HG02884 (cell line): ENCODE results near the gene RABGGTA.

Experiments
- ATAC-seq: cut with Tn5 transposase; IDR thresholded peaks from one replicate; pipeline ENCODE4 v1.9.1; 2021; ENCODE audit warnings: mild to moderate bottlenecking, moderate library complexity; ENCODE audit not compliant: unreplicated experiment

The RABGGTA gene

DNA sequence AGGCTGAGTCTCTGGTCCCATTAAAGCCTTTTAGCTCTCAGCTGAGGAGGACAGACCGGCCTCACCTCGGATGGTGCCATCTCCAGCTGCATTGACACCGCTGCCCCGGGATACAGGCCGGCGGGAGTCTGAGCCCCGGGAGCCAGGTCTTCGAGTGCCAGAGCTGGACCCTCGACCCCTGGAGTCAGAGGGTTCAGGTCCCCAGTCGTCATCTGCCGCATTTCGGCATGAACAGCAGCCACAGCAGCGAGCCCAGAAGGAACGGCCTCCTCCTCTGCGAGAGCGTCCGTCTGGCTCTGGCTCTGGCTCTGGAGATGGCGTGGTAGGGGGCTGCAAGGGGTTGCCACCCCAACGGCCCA lies 9.4 kb downstream of the RABGGTA start:
- no peak for ATAC-seq

DNA sequence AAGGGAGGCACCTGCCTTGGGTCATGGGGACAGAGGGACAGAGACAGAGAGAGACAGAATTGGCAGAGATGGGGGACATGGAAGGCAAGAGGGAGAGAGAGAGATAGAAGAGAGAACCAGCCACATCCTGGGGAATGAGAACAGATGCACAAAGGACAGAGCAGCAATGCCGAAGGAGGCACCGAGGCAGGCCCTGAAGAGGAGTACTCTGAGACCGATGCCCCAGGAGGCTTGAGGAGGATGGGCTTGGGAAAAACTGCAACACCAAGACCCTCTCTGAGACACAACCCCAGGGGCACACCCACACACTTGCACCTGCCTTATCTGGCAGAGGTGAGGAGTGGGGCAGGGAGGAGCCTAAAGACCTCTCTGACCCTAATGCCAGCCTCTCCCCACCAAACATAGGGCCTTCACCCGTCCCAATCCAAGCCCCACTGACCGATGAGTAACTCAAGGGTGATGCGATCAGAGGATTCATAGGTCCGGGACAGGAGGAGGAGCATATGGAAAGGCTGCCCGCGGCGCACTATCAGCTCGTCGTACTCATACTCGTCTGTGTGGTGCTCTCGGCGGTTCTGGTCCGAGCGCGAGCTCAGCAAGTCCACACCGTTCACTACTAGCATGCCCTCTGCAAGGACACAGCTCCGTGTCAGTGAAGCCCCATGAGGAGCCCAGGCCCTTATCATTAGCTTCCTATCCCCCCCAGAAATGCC lies 10.0 kb downstream of the RABGGTA start:
- no peak for ATAC-seq

DNA sequence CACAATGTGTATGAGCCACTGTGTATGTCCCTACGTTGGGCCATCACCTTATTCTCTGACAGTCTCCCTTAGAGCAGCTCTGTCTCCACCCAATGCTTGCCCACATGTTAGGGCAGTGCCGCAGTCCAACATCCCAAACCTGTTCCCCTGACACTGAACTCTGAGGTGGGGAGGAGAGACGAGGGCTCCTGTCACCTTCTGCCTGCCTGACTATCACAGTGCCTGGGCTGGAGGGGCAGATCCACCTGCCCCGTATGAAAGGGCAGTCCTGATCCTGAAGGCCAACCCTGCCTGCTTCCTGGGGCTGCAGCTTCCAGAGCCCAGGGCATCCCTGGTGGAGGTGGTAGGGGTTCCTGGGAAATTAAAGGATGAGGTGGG lies 10.6 kb downstream of the RABGGTA start:
- no peak for ATAC-seq

DNA sequence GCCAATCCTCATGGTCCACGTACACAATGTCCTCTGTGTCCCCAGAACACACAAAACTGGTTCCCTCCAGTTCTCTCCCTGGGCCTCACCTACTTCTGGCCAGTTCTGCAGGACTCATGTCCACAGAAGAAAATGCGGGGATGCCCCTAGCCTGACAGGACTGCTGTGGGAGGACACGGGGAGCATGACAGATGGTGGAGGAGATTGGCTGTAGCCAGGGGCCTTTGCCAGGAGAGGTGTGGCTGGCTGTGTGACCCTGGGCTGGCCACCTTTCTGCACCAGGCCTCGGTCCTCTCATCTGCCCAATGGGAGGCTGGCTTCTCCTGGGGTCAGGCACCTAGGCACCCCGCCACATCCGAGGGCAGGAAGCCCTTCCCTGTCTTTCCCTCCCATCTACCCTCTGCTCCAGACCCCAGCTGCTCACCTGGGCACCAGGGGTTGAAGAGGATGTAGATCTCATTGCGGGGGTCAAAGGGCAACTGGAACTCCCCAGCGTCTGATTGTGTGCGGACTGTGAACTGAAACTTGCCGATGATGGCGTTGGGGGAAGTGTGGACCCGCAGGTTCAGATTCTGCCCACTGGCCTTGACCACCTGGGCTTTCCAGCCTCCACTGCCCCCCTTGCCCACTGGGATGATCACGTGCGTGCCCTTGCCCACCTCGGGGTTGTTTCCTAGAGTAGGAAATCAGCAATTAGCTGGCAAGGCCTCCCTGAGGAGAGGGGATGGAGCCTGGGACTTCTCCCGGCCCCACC lies 11.2 kb downstream of the RABGGTA start:
- ATAC-seq = no peak

DNA sequence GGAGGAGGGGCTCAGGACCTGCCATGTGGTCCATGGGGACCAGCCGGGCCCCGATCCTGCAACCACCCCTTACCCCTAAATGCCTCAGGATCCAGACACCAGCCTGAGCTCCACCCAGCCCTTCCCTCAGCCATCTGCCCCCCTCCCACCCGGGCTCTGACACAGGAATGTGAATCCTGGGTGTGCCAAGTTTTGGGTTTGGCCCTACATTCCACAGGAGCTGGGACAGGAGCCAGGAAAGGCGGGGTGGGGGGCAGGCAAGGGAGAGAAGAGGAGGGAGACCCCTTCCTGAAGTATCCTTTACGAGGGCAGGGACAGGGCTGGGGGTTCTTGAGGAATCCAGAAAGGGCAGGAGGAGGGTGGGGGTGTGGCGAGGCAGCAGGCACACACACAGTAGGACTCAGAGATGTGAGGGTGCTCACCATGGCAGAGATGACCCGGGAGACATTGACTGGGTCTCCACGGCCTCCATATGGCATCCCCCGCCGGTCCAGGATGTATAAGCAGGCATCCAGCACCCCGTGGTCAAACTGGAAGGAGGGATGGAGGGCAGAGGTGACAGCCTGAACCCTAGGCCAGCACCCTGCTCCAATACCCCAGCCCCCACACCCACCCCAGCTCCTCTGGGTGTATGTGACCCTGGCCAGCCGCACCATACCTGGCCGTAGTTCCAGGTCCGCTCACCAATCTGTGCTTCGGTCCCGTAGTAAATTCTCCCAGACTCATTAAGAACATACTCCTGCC lies 11.9 kb downstream of the RABGGTA start:
- ATAC-seq = no peak

DNA sequence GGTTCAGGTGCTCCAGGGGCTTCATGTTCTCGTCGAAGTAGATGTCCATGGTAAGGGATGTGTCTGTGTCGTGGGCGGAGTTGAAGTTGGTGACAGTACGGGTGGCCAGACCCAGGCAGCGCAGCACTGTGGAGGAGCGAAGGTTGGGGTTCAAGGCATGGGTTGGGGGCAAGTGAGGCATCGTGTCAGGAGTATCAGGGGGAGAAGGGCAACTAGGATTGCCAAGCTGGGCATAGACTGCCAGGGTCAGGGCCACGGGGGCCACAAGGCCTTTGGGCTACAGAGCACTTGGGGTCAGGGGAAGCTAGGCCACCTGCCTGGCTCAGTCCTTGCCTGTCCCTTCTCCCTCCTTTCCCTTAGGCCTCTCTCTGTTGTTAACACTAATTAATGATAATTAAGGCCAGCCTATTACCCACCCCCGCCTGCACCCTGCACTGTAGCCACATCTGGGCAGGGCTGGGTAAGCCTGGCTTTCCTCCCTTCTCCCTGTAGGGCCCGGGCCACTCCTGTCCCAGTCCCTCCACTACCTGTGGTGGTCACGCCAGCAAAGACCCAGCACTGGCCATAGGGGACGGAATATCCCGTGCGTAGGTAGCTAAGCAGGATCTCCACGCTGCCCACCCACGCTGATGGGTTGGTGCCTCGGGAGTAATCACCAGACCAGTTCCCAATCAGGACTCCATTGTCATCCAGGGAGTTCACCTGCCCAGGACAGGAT lies 12.7 kb downstream of the RABGGTA start:
- no peak for ATAC-seq

DNA sequence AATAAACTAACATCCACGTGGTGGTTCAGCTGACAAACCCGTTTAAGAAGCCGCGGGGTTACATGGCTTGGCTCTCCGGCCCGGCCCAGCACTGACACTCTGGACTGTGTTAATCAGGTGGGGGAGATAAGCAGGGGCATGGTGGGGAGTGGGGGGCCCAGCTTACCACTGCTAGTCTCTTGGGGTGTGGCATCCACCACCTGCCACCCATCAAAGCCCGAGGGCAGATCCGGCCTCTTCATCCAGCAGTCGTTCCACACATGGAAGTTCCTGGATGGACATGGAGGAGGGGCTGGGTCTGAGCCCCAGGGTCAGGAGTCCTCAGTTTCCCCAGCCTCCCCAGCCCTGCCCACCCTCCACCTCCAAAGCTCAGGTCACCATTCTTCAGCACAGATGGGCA lies 13.3 kb downstream of the RABGGTA start:
- no peak for ATAC-seq

DNA sequence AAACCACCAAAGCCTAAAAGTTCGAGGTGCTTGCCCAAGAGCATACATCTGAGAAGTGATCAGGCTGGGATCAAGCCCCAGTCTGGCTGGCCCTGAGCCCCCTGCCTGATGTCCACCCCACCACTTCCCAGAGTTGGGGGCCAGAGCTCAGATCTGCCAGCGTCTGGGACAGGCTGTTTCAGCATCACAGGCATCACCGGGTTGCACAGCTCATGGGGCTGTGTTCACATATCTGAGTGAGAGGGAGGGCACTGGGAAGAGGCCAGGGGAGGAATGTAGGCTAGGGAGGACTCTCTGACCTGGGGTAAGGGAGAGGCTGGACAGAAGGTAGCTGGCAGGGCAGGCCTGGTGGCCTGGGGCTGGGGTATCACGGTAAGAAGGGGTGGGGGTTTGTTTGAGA lies 14.4 kb downstream of the RABGGTA start:
- ATAC-seq = no peak

DNA sequence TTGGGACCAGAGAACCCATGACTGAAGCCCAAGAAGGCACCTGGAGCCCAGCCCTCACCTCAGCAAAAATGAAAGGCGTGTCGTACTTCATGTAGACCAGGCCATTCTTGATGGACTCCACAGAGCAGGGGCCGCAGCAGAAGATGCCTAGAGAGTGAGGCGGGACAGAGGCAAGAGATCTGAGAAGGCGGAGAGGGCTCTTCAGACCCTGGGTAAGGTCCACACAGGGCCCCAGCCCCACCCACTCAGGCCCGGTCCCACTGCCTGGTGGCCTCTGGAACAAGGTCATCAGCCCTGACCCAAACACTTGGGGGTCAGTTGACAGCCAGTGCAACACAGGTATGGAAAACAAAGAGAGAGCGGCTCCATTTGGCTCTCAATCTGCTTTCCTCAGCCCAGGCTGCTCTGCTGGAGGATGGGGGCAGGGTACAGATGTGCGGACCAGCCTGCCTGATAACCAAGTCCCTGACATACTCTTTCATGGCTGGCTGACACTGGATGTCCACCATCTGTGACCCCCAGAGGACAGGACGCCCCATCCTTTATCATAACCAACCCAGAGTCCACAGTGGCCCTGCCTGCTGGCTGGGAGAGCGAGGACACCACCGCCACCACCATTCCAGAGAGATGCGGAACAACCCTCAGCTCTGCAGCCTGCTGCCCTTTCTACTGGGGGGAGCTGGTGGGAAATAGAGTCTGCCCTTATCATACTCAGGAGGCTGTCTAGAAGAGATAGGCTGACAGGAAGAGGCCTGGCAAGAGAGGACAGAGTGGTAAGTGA lies 15.3 kb downstream of the RABGGTA start:
- no peak for ATAC-seq

DNA sequence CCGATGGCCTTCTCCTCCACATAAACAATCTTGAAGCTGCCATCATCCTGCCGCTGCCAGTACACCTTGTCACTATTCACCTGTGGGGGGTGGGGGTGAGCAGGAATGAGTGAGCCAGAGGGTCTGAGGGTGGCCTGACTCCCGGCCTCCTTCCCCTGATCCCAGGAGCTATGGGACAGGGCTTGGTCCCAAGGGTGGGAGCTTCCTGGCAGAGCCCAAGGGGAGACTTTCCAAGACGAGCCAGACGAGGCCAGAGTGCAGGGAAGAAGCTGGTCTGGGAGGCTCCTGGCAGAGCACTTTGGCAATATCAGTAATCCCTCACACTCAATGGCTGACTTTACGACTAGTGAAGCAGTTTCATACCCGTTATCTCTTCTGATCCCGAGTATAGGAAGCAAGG lies 16.0 kb downstream of the RABGGTA start:
- ATAC-seq = no peak

DNA sequence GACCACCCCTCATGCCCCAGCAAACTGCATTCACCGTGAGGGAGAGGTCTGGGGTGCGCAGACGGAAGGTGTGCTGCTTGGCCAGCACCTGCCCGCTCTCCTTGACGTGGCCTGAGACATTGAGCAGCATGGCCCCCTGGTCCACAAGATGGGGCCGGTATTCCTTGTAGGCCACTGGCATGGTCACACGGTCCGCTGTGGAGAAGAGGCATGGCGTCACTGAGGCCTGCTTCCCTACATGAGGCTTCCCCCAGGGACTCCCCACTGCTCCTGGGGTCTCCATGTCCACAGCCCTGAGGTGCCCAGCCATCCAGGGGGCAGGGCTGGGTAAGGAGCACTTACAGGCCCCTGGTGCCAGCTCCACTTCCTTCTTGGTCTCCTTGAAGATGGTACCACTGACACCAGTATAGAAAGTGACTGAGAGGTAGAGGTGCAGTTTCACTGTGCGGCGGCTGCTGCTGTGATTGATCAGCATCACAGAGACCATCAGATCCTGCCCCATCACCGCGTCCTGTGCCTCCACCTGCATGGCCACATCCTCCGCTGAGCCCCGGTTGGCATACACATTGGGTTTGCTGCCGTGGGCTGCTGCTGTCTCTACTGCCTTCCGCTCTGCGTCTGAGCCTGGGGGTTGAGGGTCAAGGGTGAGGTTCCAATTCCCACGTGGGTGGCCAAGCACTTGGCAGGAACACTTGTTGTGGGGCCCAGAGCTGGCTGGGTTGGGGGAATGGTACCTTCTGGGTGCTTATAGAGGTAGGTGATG lies 16.6 kb downstream of the RABGGTA start:
- no peak for ATAC-seq

DNA sequence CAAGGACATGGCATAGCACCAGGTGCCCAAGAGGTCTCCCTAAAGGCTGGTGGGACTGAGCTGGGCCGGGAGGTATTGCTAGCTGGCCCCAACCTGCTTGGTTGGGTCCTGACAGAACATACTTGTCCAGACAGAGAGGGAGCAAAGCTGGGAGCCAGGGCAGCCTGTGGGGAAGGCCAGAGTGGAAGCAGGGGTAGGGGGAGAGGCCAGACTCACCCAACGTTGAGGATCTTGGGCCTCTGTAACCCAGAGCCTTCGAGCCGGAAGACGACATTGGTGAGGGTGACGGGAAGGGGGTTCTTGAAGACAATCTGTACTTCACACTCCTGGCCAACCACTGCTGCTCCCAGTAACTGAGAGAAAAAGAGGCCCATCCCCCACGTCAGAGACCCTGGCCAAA lies 17.5 kb downstream of the RABGGTA start:
- ATAC-seq = no peak

DNA sequence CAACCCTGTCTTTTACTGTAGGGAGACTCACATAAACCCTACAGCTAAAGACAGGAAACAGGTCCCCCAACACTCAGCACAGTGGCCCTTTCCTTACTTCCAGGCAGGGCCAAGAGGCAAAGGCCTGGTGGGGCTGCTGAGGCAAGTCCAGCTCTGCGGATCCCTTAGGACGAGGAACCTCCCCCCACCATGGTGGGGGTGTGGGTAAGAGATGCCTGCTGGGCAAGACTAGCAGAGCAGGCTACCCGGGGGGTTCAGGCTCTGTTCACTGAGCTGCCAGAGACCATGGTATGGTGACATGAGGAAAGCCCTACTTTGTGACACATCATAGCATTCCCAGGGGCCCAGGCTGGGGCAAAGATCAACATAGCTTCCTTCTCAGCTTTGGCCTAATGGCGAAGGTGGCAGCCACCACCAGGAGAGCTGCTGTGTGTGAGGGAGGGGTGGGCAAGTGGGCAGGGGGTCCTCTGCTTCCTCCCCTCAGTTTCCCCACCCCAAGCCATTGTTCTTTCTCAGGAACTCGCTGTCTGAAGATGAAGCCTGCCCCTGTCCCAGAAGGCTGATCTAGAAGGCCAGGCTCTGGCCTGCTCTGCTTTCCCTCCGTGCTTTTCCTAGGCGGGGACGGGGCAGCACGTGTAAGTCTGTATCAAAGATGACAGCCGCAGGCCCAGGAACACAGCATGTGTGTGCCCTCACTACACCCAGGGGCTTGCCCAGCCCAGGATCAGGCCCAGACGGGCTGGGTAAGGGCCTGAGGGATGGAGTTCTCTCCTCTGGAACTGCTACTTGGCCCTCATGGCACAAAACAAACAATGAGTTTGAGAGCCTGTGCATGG lies 18.9 kb downstream of the RABGGTA start:
- no peak for ATAC-seq

DNA sequence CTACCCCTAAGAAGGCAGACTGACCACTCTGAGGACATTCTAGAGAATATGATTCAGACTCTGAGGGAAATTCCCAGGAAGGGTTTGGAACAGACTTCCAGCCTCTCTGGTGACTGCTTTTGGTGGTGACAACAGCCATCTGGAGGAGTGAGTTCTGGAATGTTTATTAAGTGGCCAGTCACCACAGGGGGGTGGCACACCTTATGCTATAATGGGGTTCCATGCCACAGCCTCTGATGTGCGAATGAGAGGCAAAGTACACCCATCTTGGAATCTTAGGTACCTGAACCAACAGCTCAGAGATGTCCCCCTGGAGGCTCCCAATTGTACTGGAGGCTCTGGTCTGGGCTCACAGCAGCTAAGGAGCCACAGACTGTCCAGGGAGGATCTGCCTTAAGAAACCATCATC lies 19.5 kb downstream of the RABGGTA start:
- ATAC-seq = no peak

DNA sequence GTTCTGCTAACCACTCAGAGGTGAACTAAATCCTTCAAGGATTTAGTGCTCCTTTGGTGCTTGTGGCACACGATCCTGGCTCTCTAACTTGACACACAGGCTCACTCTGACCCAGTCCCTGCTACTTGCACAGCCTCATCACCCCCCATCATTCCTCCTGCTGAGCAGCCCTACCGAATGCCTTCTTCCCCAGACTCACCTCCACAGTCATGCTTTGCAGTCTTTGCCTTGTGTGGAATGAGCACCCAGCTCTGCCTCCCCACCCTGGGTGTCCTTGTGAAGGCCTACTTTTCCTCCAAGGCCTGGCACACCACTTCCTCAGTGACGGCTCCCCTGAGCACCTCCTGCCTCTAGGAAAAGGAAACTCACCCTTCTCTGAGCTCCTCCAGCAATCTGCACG lies 21.0 kb downstream of the RABGGTA start:
- no peak for ATAC-seq

DNA sequence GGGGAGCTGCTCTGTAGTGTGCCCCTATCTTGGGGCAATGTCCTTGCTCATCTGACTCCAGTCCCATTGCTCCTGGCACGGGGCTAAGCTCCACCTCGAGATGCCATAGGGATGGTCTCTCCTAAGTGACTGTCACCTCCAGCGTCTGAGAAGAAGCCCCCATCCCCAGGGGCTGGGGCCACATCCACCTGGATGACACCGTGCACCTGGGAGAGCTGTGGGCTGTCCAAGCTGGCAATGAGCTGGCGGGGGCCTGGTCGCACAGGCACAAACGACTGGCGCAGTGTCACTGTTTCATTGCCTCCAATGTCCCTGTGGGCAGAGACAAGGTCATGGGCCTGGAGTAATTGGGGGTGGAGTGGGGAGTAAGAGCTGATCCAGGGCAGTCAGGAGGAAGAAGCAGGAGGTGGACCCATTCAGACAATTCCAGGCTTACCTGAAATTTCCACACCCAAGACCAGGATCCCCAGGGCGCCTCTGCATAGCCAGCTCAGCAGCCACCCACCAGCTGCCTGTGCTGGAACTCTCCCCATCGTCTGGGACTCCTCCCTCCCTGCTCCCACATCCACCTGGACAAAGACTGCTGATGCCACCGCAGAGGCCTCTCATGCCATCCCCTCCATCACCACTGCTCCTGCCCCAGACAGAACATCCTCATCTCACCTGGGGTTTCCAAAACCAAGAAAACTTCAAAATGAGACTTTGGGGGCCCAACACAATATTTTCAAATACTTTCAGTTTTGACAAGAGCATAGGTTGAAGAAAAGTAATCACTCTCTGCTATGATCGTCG lies 22.0 kb downstream of the RABGGTA start:
- no peak for ATAC-seq

DNA sequence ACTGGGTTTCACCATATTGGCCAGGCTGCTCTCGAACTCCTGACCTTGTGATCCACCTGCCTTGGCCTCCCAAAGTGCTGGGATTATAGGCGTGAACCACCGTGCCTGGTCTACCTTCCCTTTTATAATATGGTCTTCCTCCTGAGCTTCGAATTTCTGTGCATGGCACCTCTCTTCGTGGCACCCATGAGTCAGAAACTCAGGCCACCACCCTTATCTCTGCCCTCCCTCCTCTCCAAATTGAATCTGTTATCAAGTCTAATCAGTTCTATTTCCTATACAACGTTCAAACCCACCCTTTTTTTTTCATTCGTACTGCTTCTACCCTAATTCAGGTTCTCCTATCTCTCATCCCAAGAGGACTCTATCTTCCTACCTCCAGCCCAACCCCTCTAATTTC lies 24.0 kb downstream of the RABGGTA start:
- ATAC-seq = no peak

DNA sequence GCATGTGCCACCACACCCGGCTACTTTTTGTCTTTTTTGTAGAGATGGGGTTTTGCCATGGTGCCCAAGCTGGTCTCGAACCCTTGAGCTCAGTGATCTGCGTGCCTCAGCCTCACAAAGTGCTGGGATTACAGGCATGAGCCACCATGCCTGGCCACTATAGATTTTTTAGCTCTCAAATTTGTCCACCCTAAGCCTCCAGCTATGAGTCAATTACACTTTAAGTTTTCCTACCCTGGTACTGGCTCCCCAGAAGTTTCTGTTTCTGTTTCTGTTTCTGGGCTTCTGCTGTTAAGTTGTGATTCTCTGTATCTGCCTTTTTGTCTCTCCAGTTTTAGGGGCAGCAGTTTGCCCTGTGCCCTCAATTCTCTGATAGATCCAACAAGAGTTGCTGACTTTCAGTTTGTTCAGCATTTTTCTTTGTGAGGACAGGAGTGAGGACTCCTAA lies 24.6 kb downstream of the RABGGTA start:
- no peak for ATAC-seq
